NOMO-1 treated with dmso at 0.1 percent for 144 hours (cell line): ENCODE data around the gene DYNLT1.
"Not testable (repeated sequence)": the region's sequence is repeated elsewhere in the genome, so short reads cannot be mapped to it uniquely, and the experiment has no call there.

Source experiments
- DNase-seq: peaks from one replicate; lab custom pipeline; 2025; ENCODE audit not compliant: unreplicated experiment; lab: John Stamatoyannopoulos, UW

The DYNLT1 gene

GRCh38 chr6:158624684-158625682 is 19.6 kb downstream of the DYNLT1 start:
- DNase-seq: no peak

GRCh38 chr6:158622545-158623190 is 21.9 kb downstream of the DYNLT1 start:
- DNase-seq: no peak

- no peak for DNase-seq
These were observed 22.6 kb downstream of the DYNLT1 start for GRCh38 chr6:158621694-158622544.

GRCh38 chr6:158620963-158621693 is 23.4 kb downstream of the DYNLT1 start:
- DNase-seq: no peak

GRCh38 chr6:158619922-158620801 is 24.4 kb downstream of the DYNLT1 start:
- no peak for DNase-seq

GRCh38 chr6:158618289-158618688 is 26.3 kb downstream of the DYNLT1 start:
- not testable (repeated sequence) for DNase-seq

- not testable (repeated sequence) for DNase-seq
These were observed 29.9 kb downstream of the DYNLT1 start for GRCh38 chr6:158614606-158615005.

GRCh38 chr6:158611541-158612370 is 32.8 kb downstream of the DYNLT1 start:
- DNase-seq: no peak

GRCh38 chr6:158611039-158611438 is 33.5 kb downstream of the DYNLT1 start:
- DNase-seq: no peak

GRCh38 chr6:158610319-158610968 is 34.1 kb downstream of the DYNLT1 start:
- no peak for DNase-seq

GRCh38 chr6:158609455-158610155 is 34.9 kb downstream of the DYNLT1 start:
- DNase-seq: no peak

- DNase-seq: no peak
These were observed 36.3 kb downstream of the DYNLT1 start for GRCh38 chr6:158608221-158608620.

GRCh38 chr6:158607411-158608170 is 37.0 kb downstream of the DYNLT1 start:
- DNase-seq: no peak

- DNase-seq: no peak
These were observed 37.6 kb downstream of the DYNLT1 start for GRCh38 chr6:158606935-158607334.

GRCh38 chr6:158606011-158606410 is 38.5 kb downstream of the DYNLT1 start:
- DNase-seq: not testable (repeated sequence)

- no peak for DNase-seq
These were observed 39.2 kb downstream of the DYNLT1 start for GRCh38 chr6:158605266-158605878.
